HG03354 (cell line): Measurements from ENCODE around the gene APBA1.

ENCODE experiments used
- ATAC-seq: cut with Tn5 transposase; IDR thresholded peaks from one replicate; pipeline ENCODE4 v1.9.1; 2021; ENCODE audit warnings: mild to moderate bottlenecking; ENCODE audit not compliant: unreplicated experiment, poor library complexity, severe bottlenecking

The APBA1 gene

GRCh38 chr9:69660304-69660703, 11.9 kb downstream of the APBA1 start:
- ATAC-seq = no peak

GRCh38 chr9:69658987-69659675, 13.0 kb downstream of the APBA1 start:
- ATAC-seq = no peak

DNA sequence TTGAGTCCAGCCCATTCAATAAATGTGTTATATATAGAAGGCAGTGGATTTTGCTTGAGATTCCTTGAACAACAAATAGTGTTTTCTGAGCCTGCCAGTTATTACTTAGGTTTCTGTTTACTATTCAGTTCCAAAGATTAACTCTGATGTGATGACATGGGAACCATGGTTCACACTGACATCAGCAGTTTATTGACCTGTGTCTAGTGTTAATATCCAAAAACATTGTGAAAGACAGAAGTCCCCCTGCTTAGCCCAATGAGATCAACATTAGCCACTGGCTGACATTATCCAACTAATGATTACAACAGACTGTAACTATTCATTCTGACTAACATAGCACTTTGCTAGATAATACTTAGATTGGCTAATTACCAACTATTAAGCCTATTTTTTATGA, 14.9 kb downstream of the APBA1 start:
- no peak for ATAC-seq

- ATAC-seq = no peak
Observed at GRCh38 chr9:69655065-69655464, 17.1 kb downstream of the APBA1 start.

DNA sequence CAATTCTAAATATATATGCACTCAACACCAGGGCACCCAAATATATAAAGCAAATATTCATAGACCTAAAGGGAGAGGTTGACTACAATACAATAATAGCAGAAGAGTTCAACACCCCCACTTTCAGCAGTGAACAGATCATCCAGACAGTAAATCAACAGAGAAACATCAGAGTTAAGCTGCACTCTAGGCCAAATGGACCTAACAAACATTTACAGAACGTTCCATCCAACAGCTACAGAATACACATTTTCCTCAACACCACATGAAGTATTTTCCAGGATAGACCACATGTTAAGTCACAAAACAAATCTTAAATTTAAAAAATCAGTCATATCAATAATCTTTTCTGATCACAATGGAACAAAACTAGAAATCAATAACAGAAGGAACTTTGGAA, 18.9 kb downstream of the APBA1 start:
- ATAC-seq = no peak

GRCh38 chr9:69649566-69650250, 22.5 kb downstream of the APBA1 start:
- ATAC-seq = no peak

DNA sequence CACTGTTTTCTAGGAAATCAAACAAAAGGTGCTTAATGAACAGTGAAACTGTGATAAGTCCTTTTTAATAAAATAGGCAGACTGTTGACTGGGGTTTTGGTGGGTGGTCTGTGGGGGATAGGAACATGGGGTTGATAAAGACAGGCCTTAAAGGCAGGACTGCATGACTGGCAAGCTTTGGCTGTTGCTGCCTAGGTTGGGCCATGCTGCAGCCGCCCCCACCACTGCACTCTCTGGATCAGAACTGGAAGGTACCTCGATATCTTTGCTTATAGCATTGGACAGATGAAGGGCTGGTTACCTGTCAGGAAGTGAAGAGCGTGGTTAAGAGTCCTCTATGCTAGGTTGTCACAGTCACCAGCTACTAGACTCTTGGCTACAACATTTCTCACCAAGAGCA, 24.4 kb downstream of the APBA1 start:
- no peak for ATAC-seq

DNA sequence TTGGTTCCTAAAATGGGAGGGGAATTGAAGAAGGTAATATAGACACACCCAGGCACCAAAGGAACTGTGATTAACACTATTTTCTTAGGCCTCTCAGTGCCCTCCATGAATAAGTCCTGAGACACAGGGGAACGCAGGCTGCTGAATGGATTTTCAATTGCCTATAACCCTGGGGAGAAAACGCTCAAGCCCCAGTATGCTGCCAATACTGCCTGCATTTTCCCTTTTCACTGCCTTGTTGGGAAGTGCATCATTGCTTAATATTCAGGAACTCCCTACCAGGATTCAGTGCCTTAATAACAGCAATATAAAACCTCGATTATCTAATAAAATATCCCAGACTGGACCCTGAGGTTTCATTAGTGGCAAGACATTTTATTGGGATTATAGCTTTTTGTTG, 25.4 kb downstream of the APBA1 start:
- no peak for ATAC-seq

- ATAC-seq = no peak
Observed at GRCh38 chr9:69645488-69645887, 26.7 kb downstream of the APBA1 start.

DNA sequence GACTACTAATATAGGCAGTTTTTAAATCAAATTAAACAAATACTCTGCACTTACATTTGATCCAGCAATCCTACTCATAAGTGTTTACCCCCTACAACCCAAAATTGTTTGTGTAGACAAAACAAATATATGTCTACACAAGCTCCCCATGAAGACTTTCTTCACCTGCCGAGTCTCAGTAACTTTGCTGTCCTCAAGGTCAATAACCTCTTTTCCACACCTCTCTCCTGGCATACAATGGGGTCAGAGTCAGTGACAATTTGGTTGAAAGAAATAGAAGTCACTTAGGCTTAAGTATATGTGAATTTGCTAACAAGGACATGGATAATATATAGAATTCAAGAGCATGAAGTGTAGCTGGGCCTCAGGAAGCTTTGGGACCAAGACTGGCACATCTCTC, 29.1 kb downstream of the APBA1 start:
- ATAC-seq = no peak

DNA sequence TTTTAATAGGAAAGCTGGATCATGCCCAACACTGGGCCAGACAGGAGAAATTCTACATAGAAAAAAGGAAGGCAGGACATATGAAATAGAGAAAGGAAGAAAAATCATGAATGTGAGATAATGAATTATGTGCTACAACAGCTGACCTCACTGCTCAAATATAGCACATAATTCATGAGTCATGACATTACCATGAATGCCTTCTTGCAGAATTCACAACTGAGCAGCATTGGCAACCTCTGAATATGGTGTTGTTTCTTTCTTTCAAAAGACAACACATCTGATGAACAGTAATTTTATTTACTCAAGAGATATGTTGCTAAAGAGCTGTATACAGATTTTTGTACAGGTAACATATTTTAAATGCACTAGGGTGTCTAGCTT, 34.4 kb downstream of the APBA1 start:
- no peak for ATAC-seq

- ATAC-seq = no peak
Observed at GRCh38 chr9:69637193-69637816, 34.9 kb downstream of the APBA1 start.

GRCh38 chr9:69633716-69634115, 38.5 kb downstream of the APBA1 start:
- peak; percentile 90 for ATAC-seq

DNA sequence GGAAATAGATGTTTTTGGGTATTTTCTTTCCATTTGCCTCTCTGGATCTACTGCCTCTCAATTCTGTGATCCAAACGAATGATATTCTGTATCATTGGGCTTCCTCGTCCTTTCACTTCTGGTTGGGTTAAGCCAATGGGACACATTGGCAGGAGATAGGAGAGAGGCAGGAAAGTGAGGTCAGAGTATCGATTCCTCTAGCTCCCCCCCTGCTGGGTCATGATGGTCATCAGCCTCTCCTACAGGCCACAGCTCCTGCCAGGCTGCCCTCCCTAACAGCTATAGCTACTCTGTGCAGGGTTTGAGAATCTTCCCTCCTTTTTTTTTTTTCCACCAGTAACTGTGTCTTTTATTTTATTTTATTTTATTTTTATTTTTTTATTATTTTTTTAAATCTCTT, 39.4 kb downstream of the APBA1 start:
- ATAC-seq = no peak

GRCh38 chr9:69627281-69627680, 44.9 kb downstream of the APBA1 start:
- no peak for ATAC-seq

GRCh38 chr9:69623276-69623675, 48.9 kb downstream of the APBA1 start:
- ATAC-seq = no peak

- ATAC-seq = no peak
Observed at GRCh38 chr9:69622676-69623075, 49.5 kb downstream of the APBA1 start.

DNA sequence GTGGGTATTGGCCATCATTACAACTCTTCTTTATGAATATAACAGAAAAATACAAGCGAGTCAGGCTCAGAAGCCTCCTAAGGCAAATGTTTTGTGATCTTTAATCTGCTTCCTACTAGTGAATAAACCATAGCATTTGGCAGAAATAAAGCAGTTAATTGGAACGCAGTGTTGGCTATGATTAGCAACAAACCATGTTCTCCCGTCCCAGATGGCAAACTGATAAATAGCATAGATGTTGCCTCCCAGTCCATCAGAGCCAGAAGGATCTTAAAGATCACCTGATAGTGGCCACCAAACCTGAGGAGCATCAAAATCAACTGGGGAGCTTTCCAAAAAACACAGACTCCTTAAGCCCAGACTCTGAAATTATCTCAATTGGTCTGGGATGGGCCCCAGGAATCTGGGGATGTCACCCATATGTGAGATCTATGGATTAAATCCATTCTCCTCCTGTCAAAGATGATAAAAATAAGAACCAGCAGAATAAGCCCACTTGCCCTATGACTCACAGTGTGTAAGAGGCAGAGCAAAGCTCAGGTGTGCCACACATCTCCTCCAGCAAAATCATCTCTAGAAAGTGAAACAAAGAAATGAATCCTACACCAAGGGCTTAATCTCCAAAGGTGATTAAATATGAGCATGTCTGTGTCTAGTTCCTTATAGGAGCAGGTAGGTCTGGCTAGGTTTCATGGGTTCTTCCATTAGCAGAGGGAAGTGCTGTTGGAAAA, 50.3 kb downstream of the APBA1 start:
- no peak for ATAC-seq

DNA sequence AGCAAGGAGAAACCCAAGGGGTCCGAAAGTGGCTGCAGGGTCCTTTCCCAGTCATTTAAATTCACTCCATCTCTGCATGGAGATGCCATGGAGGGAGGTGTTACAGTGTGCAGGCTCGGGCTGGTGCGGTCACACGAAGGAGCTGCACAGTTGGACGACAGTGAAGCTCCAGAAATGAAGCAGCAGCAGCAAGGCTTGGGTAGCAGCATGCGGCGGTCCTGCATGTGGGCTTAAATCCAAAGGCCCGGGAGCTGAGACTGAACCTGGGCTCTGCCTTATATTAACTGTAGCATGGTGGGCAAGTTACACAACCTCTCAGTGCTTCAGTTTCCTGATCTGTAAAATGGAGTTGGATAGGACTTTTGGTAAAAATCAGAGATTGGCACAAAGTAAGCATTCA, 51.4 kb downstream of the APBA1 start:
- no peak for ATAC-seq

DNA sequence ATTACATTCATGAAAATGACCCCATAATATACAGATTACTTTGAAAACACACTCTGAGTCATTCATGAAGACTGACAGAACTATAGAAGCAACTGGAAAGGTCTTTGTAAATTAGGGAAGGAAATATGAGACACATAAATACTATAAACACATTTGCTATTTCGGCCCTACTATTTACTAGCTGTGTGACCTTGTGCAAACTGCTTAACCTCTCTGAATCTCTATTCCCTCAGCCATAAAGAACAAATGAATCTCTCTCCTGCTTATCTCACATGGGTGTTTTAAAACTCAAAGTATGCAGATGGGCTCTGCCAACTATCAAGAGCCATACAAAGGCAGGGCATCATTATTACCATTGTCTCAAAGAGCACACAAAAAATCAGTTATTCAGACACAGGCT, 52.9 kb downstream of the APBA1 start:
- no peak for ATAC-seq

DNA sequence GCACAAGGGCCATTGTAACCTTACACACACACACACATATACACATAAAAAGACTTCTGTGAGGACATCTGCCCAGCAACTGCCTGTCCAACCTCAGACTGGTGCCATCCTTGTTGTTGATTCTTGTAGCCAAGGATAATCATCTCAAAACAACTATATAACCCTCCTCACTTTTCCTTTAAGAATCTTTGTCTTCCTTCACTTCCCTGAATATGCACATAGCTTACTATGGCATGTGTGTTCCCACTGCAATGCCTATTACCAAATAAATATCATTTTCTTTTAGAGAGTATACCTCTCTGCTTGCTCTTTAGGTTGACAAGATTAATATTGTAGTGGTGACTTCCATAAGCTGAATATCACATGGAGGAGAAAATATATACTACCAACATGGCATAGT, 55.2 kb downstream of the APBA1 start:
- no peak for ATAC-seq
